Transverse colon (tissue), 4 donors: ENCODE data around the gene SLC39A11. TPM values are rescaled to one million over a fixed set of nuclear protein-coding genes. Genes with fewer than 3 reads are reported as not detected.

Experiments
- DNase-seq: peaks from one replicate; pipeline ENCODE4 v3.0.0-alpha.2; 2019
- H3K27ac ChIP-seq, 4 donors: fragments of 200-600 bp; sonication (generic); 2 replicates each; pipeline ENCODE4 v1.5.1; 2016 to 2018; ENCODE audit warnings: inconsistent platforms in 4 of 4
- H3K27me3 ChIP-seq: fragments of 200-600 bp; sonication (generic); 2 replicates; pipeline ENCODE4 v1.5.1; 2017; ENCODE audit warnings: inconsistent platforms
- H3K36me3 ChIP-seq, 4 donors: fragments of 200-600 bp; sonication (generic); 2 replicates each; pipeline ENCODE4 v1.5.1; 2017 to 2019; ENCODE audit warnings: inconsistent platforms in 4 of 4
- H3K4me1 ChIP-seq, 4 donors: fragments of 200-600 bp; sonication (generic); 2 replicates each; pipeline ENCODE4 v1.5.1; 2017 to 2020; ENCODE audit warnings: inconsistent platforms in 4 of 4
- H3K4me3 ChIP-seq, 4 donors: fragments of 200-600 bp; sonication (generic); 1 replicate in 1 of 4; 2 replicates in 3 of 4; pipeline versions ENCODE4 v1.5.1 to v1.6.1; 2017 to 2019; ENCODE audit warnings: inconsistent platforms in 4 of 4
- H3K9me3 ChIP-seq, 2 donors: fragments of 200-600 bp; sonication (generic); 2 replicates each; pipeline ENCODE4 v1.5.1; 2017 to 2019; ENCODE audit warnings: inconsistent platforms in 2 of 2
- CTCF ChIP-seq, 5 experiments: fragments of 200-600 bp in 3 of 5; fragments of 450-650 bp in 2 of 5; sonication (generic) in 3 of 5; IDR thresholded peaks; 1 replicate in 2 of 5; 2 replicates in 3 of 5; pipeline ENCODE4 v1.5.1; 2016 to 2017; ENCODE audit warnings: antibody characterized with exemption in 5 of 5, inconsistent platforms in 3 of 5, mild to moderate bottlenecking in 2 of 5, moderate library complexity in 1 of 5
- EP300 ChIP-seq: sonication (generic); formaldehyde crosslinking; IDR thresholded peaks from one replicate; pipeline ENCODE4 v1.6.1; 2017; ENCODE audit warnings: antibody characterized with exemption, low read depth
- POLR2A ChIP-seq: fragments of 450-650 bp; IDR thresholded peaks from one replicate; pipeline ENCODE4 v1.6.1; 2016; ENCODE audit warnings: antibody characterized with exemption, mild to moderate bottlenecking, moderate library complexity
- POLR2AphosphoS5 ChIP-seq, 3 donors: sonication (generic); formaldehyde crosslinking; IDR thresholded peaks; one replicate each; pipeline ENCODE4 v1.6.1; 2016; ENCODE audit warnings: antibody characterized with exemption in 3 of 3
- WGBS, 2 donors: methylation state at CpG; one replicate each; pipeline ENCODE4 v1.1.5; 2018; ENCODE audit warnings: low coverage in 1 of 2; 5-methylcytosine and 5-hydroxymethylcytosine counted together
- in situ Hi-C, 4 donors: fragments of 200-750 bp; cut with MboI; loops; one replicate each; pipeline versions ENCODE4 v1.15.0 to v1.15.1; 2017; ENCODE audit warnings: low sequenced_read_pairs in 3 of 4, low pct_ligation_motif_present in 1 of 4, low pct_unique_long_range_greater_than_20kb in 1 of 4
- intact Hi-C: fragments of 100-400 bp; cut with DNase I; formaldehyde crosslinking; loops from one replicate; pipeline ENCODE4 v1.15.1; 2023; ENCODE audit warnings: low total_unique reads
- total RNA-seq, 4 donors: library from RNA; depleted of rRNA; stranded (reverse); fragments of >200 nt; gene quantifications; one replicate each; pipeline ENCODE4 v1.1.0, GENCODE V29; 2016

The SLC39A11 gene
- total RNA-seq, 4 donors from 2014 or later, result 20.7 to 49.7 (median 33.3) TPM

- Histone ChIP-seq H3K27me3 (no peaks in the 10 kb centered on the region), H3K36me3 (no peaks in the 10 kb centered on the region), H3K4me3 (no peak overlapping the region), H3K4me1 (peaks cover 0 to 12% (median 0%) of the 10 kb centered on the region in 4 donors), H3K27ac (no peak overlapping the region), H3K9me3 (no peaks in the 10 kb centered on the region)
- intact Hi-C loops, result no loop called here
- DNase-seq, result no peak
- TF ChIP-seq POLR2AphosphoS5 (IDR thresholded peaks at IDR 0.05) (no peak), POLR2A (no peak), CTCF (IDR thresholded peaks at IDR 0.05) (no peak), EP300 (no peak)
- 96% methylated on average over 3 of the region's 3 CpGs for WGBS, 2 donors
- in situ Hi-C loops, result no loop called here
Measured at GRCh38 chr17:73067075-73067474, 25.4 kb downstream of the SLC39A11 start.

GRCh38 chr17:73066148-73066884, 26.2 kb downstream of the SLC39A11 start:
- no peak for TF ChIP-seq CTCF (IDR thresholded peaks at IDR 0.05)
- no peak for TF ChIP-seq EP300
- TF ChIP-seq POLR2AphosphoS5 (IDR thresholded peaks at IDR 0.05), result no peak
- no peak for TF ChIP-seq POLR2A
- DNase-seq, result no peak
- Histone ChIP-seq H3K27ac (no peak overlapping the region), H3K36me3 (no peaks in the 10 kb centered on the region), H3K4me3 (no peak overlapping the region), H3K4me1 (peaks cover 0 to 12% (median 0%) of the 10 kb centered on the region in 4 donors), H3K9me3 (no peaks in the 10 kb centered on the region), H3K27me3 (no peaks in the 10 kb centered on the region)
- 96 to 100% methylated on average over 2 of the region's 2 CpGs for WGBS, 2 donors
- intact Hi-C loops (no loop called here), in situ Hi-C loops (no loop called here)

- Histone ChIP-seq H3K4me3 (no peak overlapping the region), H3K4me1 (peaks cover 0 to 12% (median 0%) of the 10 kb centered on the region in 4 donors), H3K9me3 (no peaks in the 10 kb centered on the region), H3K27me3 (no peaks in the 10 kb centered on the region), H3K36me3 (no peaks in the 10 kb centered on the region), H3K27ac (no peak overlapping the region)
- no peak for TF ChIP-seq CTCF (IDR thresholded peaks at IDR 0.05)
- TF ChIP-seq EP300, result no peak
- no peak for TF ChIP-seq POLR2A
- TF ChIP-seq POLR2AphosphoS5 (IDR thresholded peaks at IDR 0.05), result no peak
- in situ Hi-C loops, result no loop called here
- DNase-seq, result no peak
- 94 to 95% methylated on average over 2 to 3 of the region's 3 CpGs for WGBS, 2 donors
- intact Hi-C loops, result no loop called here
Measured at GRCh38 chr17:73065376-73065775, 27.1 kb downstream of the SLC39A11 start.

GRCh38 chr17:73064084-73064938, 28.2 kb downstream of the SLC39A11 start:
- no peak overlapping the region for H3K27ac ChIP-seq
- in situ Hi-C loops, result no loop called here

More at GRCh38 chr17:73064084-73064938, 28.2 kb downstream of the SLC39A11 start:
- no peak for DNase-seq
- 79 to 80% methylated on average over 6 of the region's 6 CpGs for WGBS, 2 donors
- TF ChIP-seq POLR2A, result no peak
- no peak overlapping the region for H3K4me3 ChIP-seq
- no peaks in the 10 kb centered on the region for H3K36me3 ChIP-seq
- intact Hi-C loops, result no loop called here
- no peaks in the 10 kb centered on the region for H3K27me3 ChIP-seq
- H3K4me1 ChIP-seq, result peaks cover 0 to 12% (median 0%) of the 10 kb centered on the region in 4 donors
- no peaks in the 10 kb centered on the region for H3K9me3 ChIP-seq
